Middle frontal gyrus (tissue), 1 donor: Measurements from ENCODE around the gene MTARC1.

Experiments used
- DNase-seq: peaks from one replicate; pipeline ENCODE4 v3.0.0-alpha.2; 2015; ENCODE audit warnings: low spot score; ENCODE audit errors: extremely low spot score

Gene MTARC1

GRCh38 chr1:220806408-220806807 lies 19.7 kb downstream of the MTARC1 start:
- no peak for DNase-seq

- no peak for DNase-seq
Measured at GRCh38 chr1:220807726-220808125, 21.0 kb downstream of the MTARC1 start.

- no peak for DNase-seq
Measured at GRCh38 chr1:220808345-220809186, 21.9 kb downstream of the MTARC1 start.

GRCh38 chr1:220809187-220809550 lies 22.5 kb downstream of the MTARC1 start:
- DNase-seq: no peak

- DNase-seq: no peak
Measured at GRCh38 chr1:220809704-220810103, 23.0 kb downstream of the MTARC1 start.

- DNase-seq: no peak
Measured at GRCh38 chr1:220810179-220810653, 23.5 kb downstream of the MTARC1 start.

GRCh38 chr1:220810963-220811362 lies 24.2 kb downstream of the MTARC1 start:
- DNase-seq: no peak

GRCh38 chr1:220811695-220812094 lies 25.0 kb downstream of the MTARC1 start:
- no peak for DNase-seq

- no peak for DNase-seq
Measured at GRCh38 chr1:220812308-220812707, 25.6 kb downstream of the MTARC1 start.

GRCh38 chr1:220813013-220813412 lies 26.3 kb downstream of the MTARC1 start:
- DNase-seq: no peak

GRCh38 chr1:220815409-220815808 lies 28.7 kb downstream of the MTARC1 start:
- DNase-seq: no peak

- DNase-seq: no peak
Measured at GRCh38 chr1:220817907-220818306, 31.2 kb downstream of the MTARC1 start.

- DNase-seq: no peak
Measured at GRCh38 chr1:220818421-220819173, 31.9 kb downstream of the MTARC1 start.

- DNase-seq: no peak
Measured at GRCh38 chr1:220819467-220820026, 32.8 kb downstream of the MTARC1 start.

- DNase-seq: no peak
Measured at GRCh38 chr1:220824031-220824989, 37.6 kb downstream of the MTARC1 start.

GRCh38 chr1:220825819-220826551 lies 39.3 kb downstream of the MTARC1 start:
- DNase-seq: no peak

GRCh38 chr1:220826729-220827128 lies 40.0 kb downstream of the MTARC1 start:
- DNase-seq: no peak

- DNase-seq: no peak
Measured at GRCh38 chr1:220827445-220828178, 40.9 kb downstream of the MTARC1 start.

GRCh38 chr1:220828179-220828490 lies 41.4 kb downstream of the MTARC1 start:
- no peak for DNase-seq
